T-helper 17 cell (primary cell): Measurements from ENCODE around the gene EPSTI1. TPM values are rescaled to one million over a fixed set of nuclear protein-coding genes. Genes with fewer than 3 reads are reported as not detected.

Source experiments
- ATAC-seq: fragments of 150-1000 bp; cut with Tn5 transposase; 2 replicates; pipeline ENCODE4 v1.10.0; 2021; ENCODE audit warnings: mild to moderate bottlenecking, moderate library complexity
- DNase-seq, 3 donors: peaks; one replicate each; pipeline versions ENCODE4 v3.0.0 to v3.0.0-alpha.2; 2020 to 2021
- H3K9me3 ChIP-seq: one replicate; pipeline ENCODE4 v1.7.0; 2013; ENCODE audit warnings: low read length, mild to moderate bottlenecking; ENCODE audit not compliant: control insufficient read depth, poor library complexity, severe bottlenecking
- H3K27ac Mint-ChIP-seq: one replicate; pipeline ENCODE4 v1.8.0; 2022; ENCODE audit warnings: mild to moderate bottlenecking, moderate library complexity, mixed read lengths
- H3K27me3 Mint-ChIP-seq: one replicate; pipeline ENCODE4 v1.8.0; 2022; ENCODE audit warnings: mixed read lengths
- H3K36me3 Mint-ChIP-seq: one replicate; pipeline ENCODE4 v1.8.0; 2022; ENCODE audit warnings: low read depth, mixed read lengths
- H3K4me1 Mint-ChIP-seq: one replicate; pipeline ENCODE4 v1.8.0; 2022; ENCODE audit warnings: mild to moderate bottlenecking, mixed read lengths
- H3K4me3 Mint-ChIP-seq: one replicate; pipeline ENCODE4 v1.8.0; 2022; ENCODE audit warnings: mild to moderate bottlenecking, moderate library complexity, mixed read lengths
- total RNA-seq, 4 donors: library from RNA in 2 of 4; stranded (reverse) in 2 of 4; gene quantifications; one replicate each; pipeline ENCODE4 v1.2.3 and lab custom pipeline; 2022 to 2026

The EPSTI1 gene
- total RNA-seq, 2 donors from 2014 or later = 27.3 to 44.0 TPM

GRCh38 chr13:42977219-42977659 lies 14.8 kb downstream of the EPSTI1 start:
- ATAC-seq (no peak), DNase-seq (no peak)
- no peaks in the 10 kb centered on the region for H3K27me3 Mint-ChIP-seq
- H3K4me3 Mint-ChIP-seq = no peak overlapping the region
- no peaks in the 10 kb centered on the region for H3K9me3 ChIP-seq
- no peak overlapping the region for H3K27ac Mint-ChIP-seq
- H3K4me1 Mint-ChIP-seq = peaks cover 12% of the 10 kb centered on the region
- peaks cover 4% of the 10 kb centered on the region for H3K36me3 Mint-ChIP-seq

GRCh38 chr13:42976066-42976465 lies 16.0 kb downstream of the EPSTI1 start:
- DNase-seq (no peak), ATAC-seq (no peak)
- Mint-ChIP-seq H3K4me1 (peaks cover 11% of the 10 kb centered on the region), H3K36me3 (peaks cover 4% of the 10 kb centered on the region), H3K27ac (no peak overlapping the region), H3K4me3 (no peak overlapping the region), H3K27me3 (no peaks in the 10 kb centered on the region)
- no peaks in the 10 kb centered on the region for H3K9me3 ChIP-seq

- no peak overlapping the region for H3K4me3 Mint-ChIP-seq
- no peaks in the 10 kb centered on the region for H3K9me3 ChIP-seq
- peaks cover 19% of the 10 kb centered on the region for H3K4me1 Mint-ChIP-seq
- ATAC-seq (no peak), DNase-seq (no peak)
- peak overlapping the region; percentile 32 for H3K27ac Mint-ChIP-seq
- no peaks in the 10 kb centered on the region for H3K27me3 Mint-ChIP-seq
- peaks cover 7% of the 10 kb centered on the region for H3K36me3 Mint-ChIP-seq
Measured at GRCh38 chr13:42973581-42973980, 18.5 kb downstream of the EPSTI1 start.

- Mint-ChIP-seq H3K27ac (no peak overlapping the region), H3K4me1 (peaks cover 16% of the 10 kb centered on the region)
- ATAC-seq = no peak
Measured at GRCh38 chr13:42971691-42972347, 20.2 kb downstream of the EPSTI1 start.

GRCh38 chr13:42970824-42971690 lies 21.0 kb downstream of the EPSTI1 start:
- no peaks in the 10 kb centered on the region for H3K9me3 ChIP-seq
- peak overlapping the region; percentile 43 for H3K4me3 Mint-ChIP-seq
- ATAC-seq (peak; percentile 73), DNase-seq (no peak)
- peak overlapping the region; percentile 59 for H3K27ac Mint-ChIP-seq
- peaks cover 5% of the 10 kb centered on the region for H3K36me3 Mint-ChIP-seq
- H3K27me3 Mint-ChIP-seq = no peaks in the 10 kb centered on the region
- H3K4me1 Mint-ChIP-seq = peaks cover 16% of the 10 kb centered on the region

More at GRCh38 chr13:42971691-42972347, 20.2 kb downstream of the EPSTI1 start:
- Mint-ChIP-seq H3K27me3 (no peaks in the 10 kb centered on the region), H3K4me3 (no peak overlapping the region), H3K36me3 (peaks cover 5% of the 10 kb centered on the region)
- DNase-seq = no peak
- no peaks in the 10 kb centered on the region for H3K9me3 ChIP-seq

GRCh38 chr13:42969565-42970172 lies 22.4 kb downstream of the EPSTI1 start:
- peak; percentile 69 to 81 (median 76) for DNase-seq
- Mint-ChIP-seq H3K27me3 (no peaks in the 10 kb centered on the region), H3K4me1 (peaks cover 13% of the 10 kb centered on the region), H3K27ac (peak overlapping the region; percentile 59), H3K4me3 (peak overlapping the region; percentile 68), H3K36me3 (peaks cover 5% of the 10 kb centered on the region)
- no peaks in the 10 kb centered on the region for H3K9me3 ChIP-seq
- peak; percentile 90 for ATAC-seq

GRCh38 chr13:42968906-42969305 lies 23.1 kb downstream of the EPSTI1 start:
- Mint-ChIP-seq H3K4me3 (no peak overlapping the region), H3K36me3 (peaks cover 5% of the 10 kb centered on the region), H3K27ac (peak overlapping the region; percentile 59), H3K27me3 (no peaks in the 10 kb centered on the region), H3K4me1 (peaks cover 13% of the 10 kb centered on the region)
- DNase-seq = no peak
- ATAC-seq = no peak
- H3K9me3 ChIP-seq = no peaks in the 10 kb centered on the region

- Mint-ChIP-seq H3K27me3 (no peaks in the 10 kb centered on the region), H3K4me3 (no peak overlapping the region), H3K27ac (no peak overlapping the region), H3K36me3 (peaks cover 13% of the 10 kb centered on the region), H3K4me1 (peaks cover 16% of the 10 kb centered on the region)
- no peaks in the 10 kb centered on the region for H3K9me3 ChIP-seq
- ATAC-seq = no peak
- no peak for DNase-seq
Measured at GRCh38 chr13:42967660-42968059, 24.4 kb downstream of the EPSTI1 start.

- DNase-seq (no peak), ATAC-seq (no peak)
- H3K4me1 Mint-ChIP-seq = peaks cover 14% of the 10 kb centered on the region
- H3K27ac Mint-ChIP-seq = no peak overlapping the region
- peaks cover 18% of the 10 kb centered on the region for H3K36me3 Mint-ChIP-seq
- no peaks in the 10 kb centered on the region for H3K27me3 Mint-ChIP-seq
- no peaks in the 10 kb centered on the region for H3K9me3 ChIP-seq
- H3K4me3 Mint-ChIP-seq = no peak overlapping the region
Measured at GRCh38 chr13:42965281-42965680, 26.8 kb downstream of the EPSTI1 start.

GRCh38 chr13:42964761-42965161 lies 27.3 kb downstream of the EPSTI1 start:
- no peaks in the 10 kb centered on the region for H3K9me3 ChIP-seq
- H3K27ac Mint-ChIP-seq = no peak overlapping the region
- no peak for DNase-seq
- peaks cover 18% of the 10 kb centered on the region for H3K36me3 Mint-ChIP-seq
- no peak for ATAC-seq
- no peak overlapping the region for H3K4me3 Mint-ChIP-seq
- H3K4me1 Mint-ChIP-seq = peaks cover 15% of the 10 kb centered on the region
- no peaks in the 10 kb centered on the region for H3K27me3 Mint-ChIP-seq

GRCh38 chr13:42959615-42960014 lies 32.4 kb downstream of the EPSTI1 start:
- Mint-ChIP-seq H3K27me3 (no peaks in the 10 kb centered on the region), H3K27ac (no peak overlapping the region), H3K4me1 (peaks cover 13% of the 10 kb centered on the region), H3K36me3 (peaks cover 34% of the 10 kb centered on the region), H3K4me3 (no peak overlapping the region)
- no peak for ATAC-seq
- H3K9me3 ChIP-seq = no peaks in the 10 kb centered on the region
- no peak for DNase-seq

- Mint-ChIP-seq H3K4me3 (no peak overlapping the region), H3K27ac (peak overlapping the region; percentile 21), H3K36me3 (peaks cover 27% of the 10 kb centered on the region), H3K4me1 (peaks cover 10% of the 10 kb centered on the region), H3K27me3 (no peaks in the 10 kb centered on the region)
- H3K9me3 ChIP-seq = no peaks in the 10 kb centered on the region
- DNase-seq = no peak
- ATAC-seq = no peak
Measured at GRCh38 chr13:42957881-42958280, 34.2 kb downstream of the EPSTI1 start.

- H3K27ac Mint-ChIP-seq = no peak overlapping the region
- H3K36me3 Mint-ChIP-seq = peaks cover 18% of the 10 kb centered on the region
- no peak for ATAC-seq
Measured at GRCh38 chr13:42950181-42950580, 41.9 kb downstream of the EPSTI1 start.

More at GRCh38 chr13:42950181-42950580, 41.9 kb downstream of the EPSTI1 start:
- peaks cover 2% of the 10 kb centered on the region for H3K4me1 Mint-ChIP-seq
- no peak overlapping the region for H3K4me3 Mint-ChIP-seq
- no peaks in the 10 kb centered on the region for H3K27me3 Mint-ChIP-seq
- no peaks in the 10 kb centered on the region for H3K9me3 ChIP-seq
- no peak for DNase-seq
